Measurements from ENCODE around the gene PAX3.

Gene PAX3

GRCh38 chr2:222264791-222265320, 33.9 kb downstream of the PAX3 start:
- no peak for DNase-seq

GRCh38 chr2:222261504-222261903, 37.3 kb downstream of the PAX3 start:
- DNase-seq, result no peak

GRCh38 chr2:222257645-222258044, 41.2 kb downstream of the PAX3 start:
- DNase-seq, result no peak

GRCh38 chr2:222256250-222256649, 42.5 kb downstream of the PAX3 start:
- DNase-seq, result no peak

- no peak for DNase-seq
Measured at GRCh38 chr2:222255090-222255489, 43.7 kb downstream of the PAX3 start.

GRCh38 chr2:222250313-222250712, 48.5 kb downstream of the PAX3 start:
- DNase-seq, result no peak

- DNase-seq, result no peak
Measured at GRCh38 chr2:222249444-222249843, 49.4 kb downstream of the PAX3 start.

GRCh38 chr2:222248818-222249217, 50.0 kb downstream of the PAX3 start:
- no peak for DNase-seq

GRCh38 chr2:222248256-222248655, 50.5 kb downstream of the PAX3 start:
- no peak for DNase-seq

GRCh38 chr2:222242532-222242931, 56.3 kb downstream of the PAX3 start:
- no peak for DNase-seq

- no peak for DNase-seq
Measured at GRCh38 chr2:222241128-222241870, 57.5 kb downstream of the PAX3 start.

GRCh38 chr2:222240676-222241049, 58.1 kb downstream of the PAX3 start:
- DNase-seq, result no peak

- DNase-seq, result no peak
Measured at GRCh38 chr2:222239945-222240675, 58.7 kb downstream of the PAX3 start.

- no peak for DNase-seq
Measured at GRCh38 chr2:222239091-222239490, 59.7 kb downstream of the PAX3 start.

- no peak for DNase-seq
Measured at GRCh38 chr2:222238072-222238471, 60.7 kb downstream of the PAX3 start.

GRCh38 chr2:222232839-222233238, 66.0 kb downstream of the PAX3 start:
- no peak for DNase-seq

- DNase-seq, result no peak
Measured at GRCh38 chr2:222232372-222232771, 66.4 kb downstream of the PAX3 start.

GRCh38 chr2:222228054-222228453, 70.7 kb downstream of the PAX3 start:
- no peak for DNase-seq

- DNase-seq, result no peak
Measured at GRCh38 chr2:222218786-222219185, 80.0 kb downstream of the PAX3 start.

- no peak for DNase-seq
Measured at GRCh38 chr2:222217712-222218111, 81.1 kb downstream of the PAX3 start.

GRCh38 chr2:222214885-222215284, 83.9 kb downstream of the PAX3 start:
- no peak for DNase-seq

GRCh38 chr2:222213049-222213448, 85.7 kb downstream of the PAX3 start:
- no peak for DNase-seq

GRCh38 chr2:222212571-222212970, 86.2 kb downstream of the PAX3 start:
- no peak for DNase-seq

- no peak for DNase-seq
Measured at GRCh38 chr2:222208010-222208690, 90.6 kb downstream of the PAX3 start.
